Neuronal stem cell (in vitro differentiated cells): ENCODE results near the gene PREB.

Experiments used
- DNase-seq: peaks from one replicate; pipeline ENCODE4 v3.0.0-alpha.2; 2013; ENCODE audit warnings: low spot score
- H2AFZ ChIP-seq: one replicate; pipeline ENCODE4 v1.6.1; 2013; ENCODE audit warnings: mild to moderate bottlenecking, low read length, inconsistent platforms
- H2AK5ac ChIP-seq: 2 replicates; pipeline ENCODE4 v1.6.1; 2013; ENCODE audit warnings: low read depth, mild to moderate bottlenecking, inconsistent platforms, low read length, moderate library complexity, mixed read lengths
- H2BK120ac ChIP-seq: 2 replicates; pipeline ENCODE4 v1.6.1; 2013; ENCODE audit warnings: low read depth, mild to moderate bottlenecking, inconsistent platforms, low read length, moderate library complexity, mixed read lengths
- H2BK12ac ChIP-seq: one replicate; pipeline ENCODE4 v1.6.1; 2013; ENCODE audit warnings: low read length, inconsistent platforms
- H2BK15ac ChIP-seq: 2 replicates; pipeline ENCODE4 v1.6.1; 2013; ENCODE audit warnings: mild to moderate bottlenecking, low read length, inconsistent platforms, mixed read lengths
- H2BK5ac ChIP-seq: one replicate; pipeline ENCODE4 v1.6.1; 2013; ENCODE audit warnings: inconsistent platforms, mild to moderate bottlenecking, low read length, moderate library complexity
- H3K14ac ChIP-seq: one replicate; pipeline ENCODE4 v1.6.1; 2013; ENCODE audit warnings: low read length, inconsistent platforms
- H3K18ac ChIP-seq: 2 replicates; pipeline ENCODE4 v1.6.1; 2013; ENCODE audit warnings: low read length, inconsistent platforms
- H3K23ac ChIP-seq: 2 replicates; pipeline ENCODE4 v1.6.1; 2013; ENCODE audit warnings: low read depth, mild to moderate bottlenecking, mixed read lengths, low read length, inconsistent platforms; ENCODE audit not compliant: poor library complexity
- H3K27ac ChIP-seq: replicated peaks from 3 replicates; pipeline ENCODE4 v1.5.1; 2013; ENCODE audit warnings: low read length, inconsistent platforms
- H3K27me3 ChIP-seq, 3 experiments: 2 replicates each; pipeline ENCODE4 v1.6.1; 2013; ENCODE audit warnings: low read length in 3 of 3, mild to moderate bottlenecking in 2 of 3, inconsistent platforms in 1 of 3, low read depth in 1 of 3, mixed read lengths in 1 of 3, moderate library complexity in 1 of 3; ENCODE audit not compliant: control insufficient read depth in 3 of 3, insufficient read depth in 3 of 3
- H3K36me3 ChIP-seq, 2 donors: replicated peaks in 1 of 2; 2 replicates each; pipeline ENCODE4 v1.6.1; 2013; ENCODE audit warnings: low read length in 2 of 2; ENCODE audit not compliant: control insufficient read depth in 2 of 2, insufficient read depth in 2 of 2
- H3K4ac ChIP-seq: 2 replicates; pipeline ENCODE4 v1.6.1; 2013; ENCODE audit warnings: inconsistent platforms, mild to moderate bottlenecking, low read length, moderate library complexity
- H3K4me1 ChIP-seq, 2 donors: 1 replicate in 1 of 2; 2 replicates in 1 of 2; pipeline ENCODE4 v1.6.1; 2013; ENCODE audit warnings: low read length in 2 of 2, low read depth in 1 of 2; ENCODE audit not compliant: control insufficient read depth in 2 of 2, insufficient read depth in 1 of 2
- H3K4me2 ChIP-seq: one replicate; pipeline ENCODE4 v1.6.1; 2013; ENCODE audit warnings: mild to moderate bottlenecking, low read length, inconsistent platforms; ENCODE audit not compliant: insufficient read depth, poor library complexity, severe bottlenecking
- H3K4me3 ChIP-seq, 2 donors: 2 replicates each; pipeline ENCODE4 v1.5.1; 2013; ENCODE audit warnings: low read length in 2 of 2, mild to moderate bottlenecking in 2 of 2, inconsistent platforms in 1 of 2, moderate library complexity in 1 of 2
- H3K79me1 ChIP-seq: one replicate; pipeline ENCODE4 v1.6.1; 2013; ENCODE audit warnings: low read depth, mild to moderate bottlenecking, inconsistent platforms, low read length, moderate library complexity
- H3K9ac ChIP-seq: one replicate; pipeline ENCODE4 v1.6.1; 2013; ENCODE audit warnings: mild to moderate bottlenecking, low read depth, low read length, inconsistent platforms; ENCODE audit not compliant: poor library complexity
- H3K9me3 ChIP-seq, 2 donors: replicated peaks in 1 of 2; 2 replicates each; pipeline versions ENCODE3 to v1.6.1; 2013; ENCODE audit warnings: low read length in 2 of 2, mild to moderate bottlenecking in 2 of 2, inconsistent platforms in 1 of 2, low read depth in 1 of 2, mixed read lengths in 1 of 2, moderate library complexity in 1 of 2; ENCODE audit not compliant: control insufficient read depth in 2 of 2, insufficient read depth in 1 of 2
- H4K8ac ChIP-seq: one replicate; pipeline ENCODE4 v1.6.1; 2013; ENCODE audit warnings: low read depth, mild to moderate bottlenecking, inconsistent platforms, low read length, moderate library complexity
- H4K91ac ChIP-seq: one replicate; pipeline ENCODE4 v1.6.1; 2013; ENCODE audit warnings: low read length, low read depth, mild to moderate bottlenecking, inconsistent platforms; ENCODE audit not compliant: poor library complexity
- WGBS, 2 donors: extraction: QIAGEN DNeasy Blood & Tissue Kit; methylation state at CpG; one replicate each; pipeline ENCODE4 v1.1.7; 2013; ENCODE audit warnings: missing lambda C conversion rate in 2 of 2, mixed read lengths in 1 of 2; ENCODE audit not compliant: insufficient read length in 2 of 2, insufficient replicate concordance in 1 of 2; ENCODE audit errors: extremely low coverage in 2 of 2; 5-methylcytosine and 5-hydroxymethylcytosine counted together

Gene PREB

GRCh38 chr2:27109083-27109482 lies 25.4 kb downstream of the PREB start:
- no peak overlapping the region for H3K4me3 ChIP-seq
- no peak overlapping the region for H2BK5ac ChIP-seq
- H3K14ac ChIP-seq = no peak overlapping the region
- no peak overlapping the region for H3K4me2 ChIP-seq
- no peaks in the 10 kb centered on the region for H3K79me1 ChIP-seq
- H3K4ac ChIP-seq = no peak overlapping the region
- no peak overlapping the region for H2AK5ac ChIP-seq
- no peak for DNase-seq
- no peaks in the 10 kb centered on the region for H3K9me3 ChIP-seq
- H4K8ac ChIP-seq = no peak overlapping the region
- no peak overlapping the region for H3K23ac ChIP-seq
- no peaks in the 10 kb centered on the region for H3K36me3 ChIP-seq
- H2BK120ac ChIP-seq = no peak overlapping the region
- H3K27ac ChIP-seq = no peak overlapping the region
- H2AFZ ChIP-seq = no peak overlapping the region
- no peak overlapping the region for H3K18ac ChIP-seq
- H3K9ac ChIP-seq = no peak overlapping the region
- H2BK12ac ChIP-seq = no peak overlapping the region
- no peak overlapping the region for H2BK15ac ChIP-seq
- H3K4me1 ChIP-seq = no peaks in the 10 kb centered on the region
- peaks cover 0 to 25% (median under 1%) of the 10 kb centered on the region in 3 experiments for H3K27me3 ChIP-seq
- H4K91ac ChIP-seq = no peak overlapping the region
- WGBS, 2 donors = no CpG with 5 or more reads among the region's 3 CpGs

GRCh38 chr2:27108221-27108620 lies 26.2 kb downstream of the PREB start:
- WGBS, 2 donors = no CpG with 5 or more reads among the region's 2 CpGs

GRCh38 chr2:27105981-27106380 lies 28.5 kb downstream of the PREB start:
- Histone ChIP-seq H3K9me3 (no peaks in the 10 kb centered on the region), H3K79me1 (no peaks in the 10 kb centered on the region), H3K27me3 (peaks cover 0 to 21% (median 2%) of the 10 kb centered on the region in 3 experiments), H3K4me3 (no peak overlapping the region), H2BK120ac (no peak overlapping the region), H2BK5ac (no peak overlapping the region), H3K36me3 (no peaks in the 10 kb centered on the region), H4K91ac (no peak overlapping the region), H2AFZ (no peak overlapping the region), H3K14ac (no peak overlapping the region), H3K4me2 (no peak overlapping the region), H3K18ac (no peak overlapping the region), H2BK15ac (no peak overlapping the region), H2AK5ac (no peak overlapping the region), H3K4ac (no peak overlapping the region), H3K23ac (no peak overlapping the region), H3K27ac (no peak overlapping the region), H2BK12ac (no peak overlapping the region), H4K8ac (no peak overlapping the region), H3K9ac (no peak overlapping the region), H3K4me1 (no peaks in the 10 kb centered on the region)
- DNase-seq = no peak
- WGBS, 2 donors = no CpG with 5 or more reads among the region's 3 CpGs

More at GRCh38 chr2:27108221-27108620, 26.2 kb downstream of the PREB start:
- Histone ChIP-seq H3K18ac (no peak overlapping the region), H3K36me3 (no peaks in the 10 kb centered on the region), H3K14ac (no peak overlapping the region), H2AFZ (no peak overlapping the region), H2BK5ac (no peak overlapping the region), H4K91ac (no peak overlapping the region), H3K79me1 (no peaks in the 10 kb centered on the region), H3K9ac (no peak overlapping the region), H3K23ac (no peak overlapping the region), H2BK15ac (no peak overlapping the region), H3K9me3 (no peaks in the 10 kb centered on the region), H2AK5ac (no peak overlapping the region), H3K27ac (no peak overlapping the region), H2BK120ac (no peak overlapping the region), H2BK12ac (no peak overlapping the region), H3K4me1 (no peaks in the 10 kb centered on the region), H3K27me3 (peaks cover 0 to 23% (median 2%) of the 10 kb centered on the region in 3 experiments), H3K4me3 (no peak overlapping the region), H4K8ac (no peak overlapping the region), H3K4me2 (no peak overlapping the region), H3K4ac (no peak overlapping the region)
- no peak for DNase-seq

GRCh38 chr2:27102329-27102728 lies 32.1 kb downstream of the PREB start:
- no peak overlapping the region for H3K4me2 ChIP-seq
- no peak overlapping the region for H4K91ac ChIP-seq
- H3K14ac ChIP-seq = no peak overlapping the region
- no peak overlapping the region for H2AFZ ChIP-seq
- no peak overlapping the region for H3K23ac ChIP-seq
- H3K4me3 ChIP-seq = no peak overlapping the region
- no peak overlapping the region for H2BK120ac ChIP-seq
- no peaks in the 10 kb centered on the region for H3K9me3 ChIP-seq
- H2AK5ac ChIP-seq = peak overlapping the region; percentile 31
- H3K36me3 ChIP-seq = peaks cover 0 to 1% of the 10 kb centered on the region in 2 donors
- no peak overlapping the region for H3K4ac ChIP-seq
- H3K4me1 ChIP-seq = peaks cover 0 to 4% of the 10 kb centered on the region in 2 donors
- H2BK5ac ChIP-seq = no peak overlapping the region
- H3K79me1 ChIP-seq = no peaks in the 10 kb centered on the region
- H3K18ac ChIP-seq = no peak overlapping the region
- DNase-seq = no peak
- WGBS, 2 donors = no CpG with 5 or more reads among the region's 5 CpGs
- no peak overlapping the region for H2BK15ac ChIP-seq
- no peak overlapping the region for H3K9ac ChIP-seq
- H3K27me3 ChIP-seq = peaks cover 0 to 21% (median 2%) of the 10 kb centered on the region in 3 experiments
- no peak overlapping the region for H2BK12ac ChIP-seq
- no peak overlapping the region for H4K8ac ChIP-seq
- no peak overlapping the region for H3K27ac ChIP-seq
